HepG2 (cell line): ENCODE data around the gene GFRA1. TPM values are rescaled to one million over a fixed set of nuclear protein-coding genes. Genes with fewer than 3 reads are reported as not detected.

Experiments
- ATAC-seq: fragments of 200-7000 bp; cut with Tn5 transposase; 3 replicates; pipeline ENCODE4 v1.9.1; 2020; ENCODE audit warnings: mild to moderate bottlenecking, moderate library complexity
- BruUV-seq: library from RNA; stranded (reverse); fragments of 400-500 nt; replicated peaks from 2 replicates; lab custom pipeline; 2021; lab: Mats Ljungman, UMichigan
- CTCF ChIA-PET: fragments of 300-600 bp; formaldehyde crosslinking; extraction: SDS; loops from one replicate; lab custom pipeline; 2021; ENCODE audit warnings: low total read pairs, inconsistent platforms, low intra/inter-chr PET ratio; lab: Yijun Ruan, JAX
- POLR2A ChIA-PET: fragments of 350-600 bp; sonication (Branson Sonifier 250); formaldehyde crosslinking; loops from one replicate; lab custom pipeline; 2020; ENCODE audit warnings: antibody characterized with exemption, inconsistent platforms; lab: Yijun Ruan, JAX
- DNase-seq: peaks from one replicate; pipeline ENCODE4 v3.0.0-alpha.2; 2015; ENCODE audit warnings: low spot score
- FAIRE-seq: peaks from 3 replicates; lab custom pipeline; 2011; peaks lifted over from hg19 to GRCh38; lab: Jason Lieb, UNC
- H2AFZ ChIP-seq: one replicate; pipeline ENCODE4 v1.6.1; 2011; ENCODE audit warnings: low read length, inconsistent platforms
- H3K27ac ChIP-seq: fragments of 300-600 bp; 3 replicates; pipeline ENCODE4 v1.8.0; 2011; ENCODE audit warnings: mixed run types, mild to moderate bottlenecking, mixed read lengths, low read length, inconsistent platforms; ENCODE audit not compliant: insufficient read depth; ENCODE audit errors: extremely low read length
- H3K27me3 ChIP-seq, 2 experiments: fragments of 200-600 bp in 1 of 2; 2 replicates in 1 of 2; 3 replicates in 1 of 2; pipeline versions ENCODE4 v1.6.0 to v1.8.0; 2011; ENCODE audit warnings: low read length in 2 of 2, mild to moderate bottlenecking in 2 of 2, moderate library complexity in 2 of 2, inconsistent platforms in 1 of 2; ENCODE audit not compliant: insufficient read depth in 2 of 2, control insufficient read depth in 1 of 2
- H3K36me3 ChIP-seq, 2 experiments: fragments of 200-600 bp in 1 of 2; replicated peaks in 1 of 2; 2 replicates in 1 of 2; 3 replicates in 1 of 2; pipeline versions ENCODE4 v1.5.1 to v1.8.0; 2011; ENCODE audit warnings: low read length in 2 of 2, inconsistent platforms in 1 of 2; ENCODE audit not compliant: insufficient read depth in 2 of 2, control insufficient read depth in 1 of 2
- H3K4me1 ChIP-seq: 2 replicates; pipeline ENCODE4 v1.5.1; 2012; ENCODE audit warnings: low read length, inconsistent platforms; ENCODE audit not compliant: insufficient read depth
- H3K4me2 ChIP-seq: 2 replicates; pipeline ENCODE4 v1.6.0; 2011; ENCODE audit warnings: low read depth, low read length, inconsistent platforms
- H3K4me3 ChIP-seq, 3 experiments: fragments of 200-600 bp in 1 of 3; sonication (generic), shearing (Covaris generic) in 1 of 3; replicated peaks in 1 of 3; 2 replicates each; pipeline ENCODE4 v1.5.1; 2011 to 2016; ENCODE audit warnings: low read length in 3 of 3, inconsistent platforms in 2 of 3, low read depth in 2 of 3, mild to moderate bottlenecking in 2 of 3, control low read depth in 1 of 3, mixed read lengths in 1 of 3; ENCODE audit not compliant: insufficient read depth in 1 of 3
- H3K79me2 ChIP-seq: one replicate; pipeline ENCODE4 v1.6.1; 2011; ENCODE audit warnings: low read length, inconsistent platforms; ENCODE audit not compliant: insufficient read depth
- H3K9ac ChIP-seq: 2 replicates; pipeline ENCODE4 v1.6.0; 2011; ENCODE audit warnings: mild to moderate bottlenecking, low read depth, low read length, inconsistent platforms; ENCODE audit not compliant: insufficient read depth
- H3K9me3 ChIP-seq: 2 replicates; pipeline ENCODE4 v1.5.1; 2012; ENCODE audit warnings: mild to moderate bottlenecking, low read length
- H4K20me1 ChIP-seq: 2 replicates; pipeline ENCODE4 v1.6.0; 2011; ENCODE audit warnings: inconsistent platforms, mild to moderate bottlenecking, low read length, moderate library complexity; ENCODE audit not compliant: insufficient read depth
- ARID2 ChIP-seq: sonication (generic); formaldehyde crosslinking; IDR thresholded peaks from 2 replicates; pipeline ENCODE4 v1.8.1; 2022; ENCODE audit warnings: mild to moderate bottlenecking, missing genetic modification reagents, borderline replicate concordance
- EP300 ChIP-seq, 3 experiments: sonication (generic) in 1 of 3; formaldehyde crosslinking in 1 of 3; IDR thresholded peaks; 2 replicates each; pipeline versions ENCODE4 v1.5.1 to v1.6.1; 2011 to 2020; ENCODE audit warnings: low read depth in 2 of 3, low read length in 2 of 3, borderline replicate concordance in 1 of 3, improper control_type of control experiment in 1 of 3, mild to moderate bottlenecking in 1 of 3, missing genetic modification reagents in 1 of 3, moderate library complexity in 1 of 3
- FOXK2 ChIP-seq: fragments of 450-650 bp; IDR thresholded peaks from 2 replicates; pipeline ENCODE4 v1.6.1; 2016
- MIER3 ChIP-seq: IDR thresholded peaks from 2 replicates; pipeline ENCODE4 v1.6.1; 2016; ENCODE audit warnings: missing compliant biosample characterization, borderline replicate concordance
- PAWR ChIP-seq: sonication (generic); formaldehyde crosslinking; IDR thresholded peaks from 2 replicates; pipeline ENCODE4 v1.4.0; 2020; ENCODE audit warnings: missing genetic modification reagents, mild to moderate bottlenecking, borderline replicate concordance
- ZNF124 ChIP-seq: sonication (generic); formaldehyde crosslinking; IDR thresholded peaks from 2 replicates; pipeline ENCODE4 v1.4.0; 2020; ENCODE audit warnings: missing genetic modification reagents
- ZNF570 ChIP-seq: sonication (generic); formaldehyde crosslinking; IDR thresholded peaks from 2 replicates; pipeline ENCODE4 v1.4.0; 2020; ENCODE audit warnings: mild to moderate bottlenecking, missing genetic modification reagents, borderline replicate concordance
- WGBS: methylation state at CpG from one replicate; pipeline ENCODE4 v1.1.6; 2017; ENCODE audit warnings: low lambda C conversion rate; 5-methylcytosine and 5-hydroxymethylcytosine counted together
- in situ Hi-C: cut with HindIII; loops from 2 replicates; pipeline ENCODE4 v1.10.0; 2017; ENCODE audit warnings: low pct_unique_long_range_greater_than_20kb; ENCODE audit not compliant: extremely low pct_ligation_motif_present
- intact Hi-C: fragments of 100-400 bp; cut with micrococcal nuclease; formaldehyde crosslinking; loops from one replicate; pipeline ENCODE4 v1.10.0; 2022; ENCODE audit not compliant: unreplicated experiment
- polyA plus RNA-seq, 8 experiments: library from polyadenylated mRNA; depleted of rRNA in 3 of 8; stranded (reverse) in 7 of 8; unstranded in 1 of 8; fragments of >200 nt; fragmentation: Illumina TruSeq in 4 of 8; extraction: Trizol in 4 of 8; gene quantifications; 2 replicates each; pipeline versions ENCODE4 v1.2.1 to v1.2.3, GENCODE V29; 2011 to 2016; ENCODE audit warnings: low read depth in 4 of 8, missing spikeins in 1 of 8, mixed read lengths in 1 of 8; ENCODE audit not compliant: insufficient read depth in 1 of 8
- total RNA-seq, 5 experiments: library from RNA; depleted of rRNA; stranded (reverse); fragments of >200 nt; fragmentation: Illumina TruSeq; extraction: Trizol; gene quantifications; 2 replicates each; pipeline ENCODE4 v1.2.3, GENCODE V29; 2016; ENCODE audit warnings: low read depth in 1 of 5
- TF ChIP-seq, protein P1 (sequence below): conservative IDR thresholded peaks from 2 replicates; pipeline ENCODE4 v1.6.1; 2018; ENCODE audit warnings: missing genetic modification reagents
- TF ChIP-seq, protein P2 (sequence below): IDR thresholded peaks from 2 replicates; pipeline ENCODE4 v1.6.1; 2016; ENCODE audit warnings: low read depth, borderline replicate concordance

Gene GFRA1
- total and polyA plus RNA-seq, 2 of the 13 experiments (the other 11 are each of a cell fraction or from before 2014, with no cell fraction given), result not detected

DNA sequence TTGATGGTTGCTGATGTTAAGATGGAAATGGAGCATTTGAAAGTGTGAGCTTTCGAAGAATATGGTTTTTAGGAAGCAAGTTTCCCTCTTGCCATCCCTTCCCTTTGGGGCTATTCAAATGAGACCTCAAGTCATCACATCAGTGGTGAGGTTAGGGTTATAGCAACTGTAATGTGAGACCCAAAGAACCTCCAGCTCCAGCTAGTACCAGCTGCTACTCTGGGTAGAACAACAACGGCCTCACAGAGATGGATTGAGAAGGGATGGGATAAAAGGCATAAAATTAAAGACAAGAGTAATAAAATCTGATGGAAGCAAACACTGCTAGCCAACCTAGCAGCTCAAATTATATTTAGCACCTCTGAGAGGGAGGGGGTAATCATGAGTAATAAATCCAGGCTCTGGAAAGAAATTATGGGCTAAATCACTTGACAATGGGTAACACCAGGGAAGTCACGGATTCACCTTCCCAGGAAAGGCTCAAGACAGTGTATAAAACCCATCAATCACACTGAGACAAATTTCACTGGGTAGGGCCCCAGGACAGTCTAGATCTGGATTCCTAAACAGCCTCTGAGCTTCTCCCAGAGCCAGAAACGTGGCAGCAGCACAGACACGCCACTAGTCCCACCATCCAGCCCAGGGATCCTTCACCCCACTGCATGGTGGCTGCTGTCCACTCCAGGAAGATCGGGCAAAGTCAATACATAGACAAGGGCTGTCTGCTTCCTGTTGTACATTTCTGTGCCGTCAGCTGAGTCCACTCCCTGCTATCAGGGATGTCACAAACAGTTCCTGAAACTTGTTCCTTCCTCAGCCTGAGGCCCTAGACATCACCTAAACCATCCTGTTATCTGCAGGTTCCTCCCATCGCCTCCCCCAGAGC lies 151.1 kb downstream of the GFRA1 start:
- ATAC-seq, result no peak
- Histone ChIP-seq H2AFZ (no peak overlapping the region), H3K27me3 (no peaks in the 10 kb centered on the region; a peak in 2 of 5 replicates), H3K4me1 (no peaks in the 10 kb centered on the region), H3K4me2 (no peak overlapping the region), H3K79me2 (no peaks in the 10 kb centered on the region), H3K9me3 (no peaks in the 10 kb centered on the region), H3K9ac (no peak overlapping the region), H3K36me3 (no peaks in the 10 kb centered on the region), H3K4me3 (no peak overlapping the region), H4K20me1 (no peaks in the 10 kb centered on the region), H3K27ac (no peak overlapping the region)
- intact Hi-C loops, result loop anchor here (5.0 kb wide), 1 partner anchor 325 kb away; no protein-coding TSS in a partner anchor
- no peak for FAIRE-seq
- in situ Hi-C loops, result no loop called here
- no peak for DNase-seq
- no peak for TF ChIP-seq ZNF570 (CRISPR knock-in tag)
- TF ChIP-seq PAWR (CRISPR knock-in tag), result no peak
- no peak for TF ChIP-seq MIER3 (CRISPR knock-in tag)
- TF ChIP-seq EP300 (IDR thresholded peaks at IDR 0.05; ENCODE audit: low read depth in 2 of 2, low read length in 2 of 2), result no peak
- no peak for TF ChIP-seq EP300 (CRISPR knock-in tag; IDR thresholded peaks at IDR 0.05; ENCODE audit: borderline replicate concordance)
- TF ChIP-seq ARID2 (CRISPR knock-in tag), result no peak
- TF ChIP-seq ZNF124, result no peak
- TF ChIP-seq, protein P1, sequence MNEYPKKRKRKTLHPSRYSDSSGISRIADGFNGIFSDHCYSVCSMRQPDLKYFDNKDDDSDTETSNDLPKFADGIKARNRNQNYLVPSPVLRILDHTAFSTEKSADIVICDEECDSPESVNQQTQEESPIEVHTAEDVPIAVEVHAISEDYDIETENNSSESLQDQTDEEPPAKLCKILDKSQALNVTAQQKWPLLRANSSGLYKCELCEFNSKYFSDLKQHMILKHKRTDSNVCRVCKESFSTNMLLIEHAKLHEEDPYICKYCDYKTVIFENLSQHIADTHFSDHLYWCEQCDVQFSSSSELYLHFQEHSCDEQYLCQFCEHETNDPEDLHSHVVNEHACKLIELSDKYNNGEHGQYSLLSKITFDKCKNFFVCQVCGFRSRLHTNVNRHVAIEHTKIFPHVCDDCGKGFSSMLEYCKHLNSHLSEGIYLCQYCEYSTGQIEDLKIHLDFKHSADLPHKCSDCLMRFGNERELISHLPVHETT (CRISPR knock-in tag), result no peak
- TF ChIP-seq, protein P2, sequence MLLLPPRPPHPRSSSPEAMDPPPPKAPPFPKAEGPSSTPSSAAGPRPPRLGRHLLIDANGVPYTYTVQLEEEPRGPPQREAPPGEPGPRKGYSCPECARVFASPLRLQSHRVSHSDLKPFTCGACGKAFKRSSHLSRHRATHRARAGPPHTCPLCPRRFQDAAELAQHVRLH (CRISPR knock-in tag), result no peak
- TF ChIP-seq FOXK2, result no peak
- ChIA-PET CTCF (no interaction called here), POLR2A (no interaction called here)
- no TSS peak for BruUV-seq
- 2% methylated on average over 5 of the region's 8 CpGs for WGBS
